MM.1S (cell line): ENCODE data around the gene CENPB.

Experiments used
- CTCF ChIP-seq: fragments of 300-600 bp; sonication (generic); IDR thresholded peaks from 2 replicates; pipeline ENCODE4 v1.5.1; 2016; ENCODE audit warnings: antibody characterized with exemption, low read length, mixed read lengths
- EZH2phosphoT487 ChIP-seq: fragments of 300-600 bp; sonication (generic); IDR thresholded peaks from 2 replicates; pipeline ENCODE4 v1.6.1; 2018; ENCODE audit warnings: antibody characterized with exemption, low read length

GRCh38 chr20:3767110-3767426 lies 19.5 kb downstream of the CENPB start:
- no peak for TF ChIP-seq CTCF
- no peak for TF ChIP-seq EZH2phosphoT487
